Left ventricle myocardium superior (tissue), 1 donor: Measurements from ENCODE around the gene WWC2. TPM values are rescaled to one million over a fixed set of nuclear protein-coding genes. Genes with fewer than 3 reads are reported as not detected.
A peak's percentile ranks its signal among the peaks of the same experiment; 100 is the strongest.

Experiments
- ATAC-seq: fragments of 200-7000 bp; cut with Tn5 transposase; one replicate; pipeline ENCODE4 v1.9.1; 2020; ENCODE audit warnings: mild to moderate bottlenecking, moderate library complexity
- DNase-seq: peaks from one replicate; pipeline ENCODE4 v3.0.0-alpha.2; 2020
- intact Hi-C: fragments of 100-400 bp; cut with micrococcal nuclease; formaldehyde crosslinking; loops from one replicate; pipeline ENCODE4 v1.11.0; 2022
- total RNA-seq: library from RNA; stranded (reverse); fragmentation: NEBNext Ultra II Directional; extraction: Animal tissue kit (Norgen Biotek cat#: 25700); gene quantifications from one replicate; pipeline ENCODE4 v1.2.1, GENCODE V29; 2021
- donor health status: DM: no; HTN: yes; CAD: no; lungs with severe emphysema.

Gene WWC2
- total RNA-seq, 1 donor from 2014 or later = 38.0 TPM

DNA sequence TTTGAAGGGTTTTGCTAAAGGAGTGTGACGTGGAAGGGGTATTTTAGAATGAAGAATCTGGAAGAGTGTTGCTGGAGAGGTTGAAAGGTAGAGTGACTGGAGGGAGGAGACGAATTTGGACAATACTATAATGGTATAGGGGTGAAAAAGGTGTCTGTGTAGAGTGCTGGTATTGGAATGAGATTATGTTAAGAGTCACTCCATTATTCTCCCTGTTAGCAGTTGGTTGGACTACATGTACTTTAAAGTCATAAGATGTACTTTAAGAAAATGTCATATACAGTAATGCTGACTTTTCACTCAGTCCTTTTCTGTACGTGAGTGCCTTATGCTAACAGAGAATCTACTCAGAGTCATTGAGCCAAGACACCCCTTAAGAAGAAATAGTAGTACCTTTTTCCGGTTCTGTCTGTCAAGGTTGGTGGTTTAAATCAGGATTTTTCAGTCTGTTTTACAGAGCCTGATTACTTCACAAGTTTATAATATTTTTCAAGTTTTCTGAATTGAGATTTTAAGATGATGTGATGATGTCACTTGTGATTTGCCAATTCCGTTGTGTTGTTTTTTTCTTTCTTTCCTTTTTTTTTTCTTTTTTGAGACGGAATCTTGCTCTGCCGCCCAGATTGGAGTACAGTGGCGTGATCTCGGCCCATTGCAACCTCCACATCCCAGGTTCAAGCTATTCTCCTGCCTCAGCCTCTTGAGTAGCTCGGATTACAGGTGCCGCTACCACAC, 56.6 kb downstream of the WWC2 start:
- ATAC-seq = peak; percentile 47
- DNase-seq = no peak
- intact Hi-C loops = no loop called here

DNA sequence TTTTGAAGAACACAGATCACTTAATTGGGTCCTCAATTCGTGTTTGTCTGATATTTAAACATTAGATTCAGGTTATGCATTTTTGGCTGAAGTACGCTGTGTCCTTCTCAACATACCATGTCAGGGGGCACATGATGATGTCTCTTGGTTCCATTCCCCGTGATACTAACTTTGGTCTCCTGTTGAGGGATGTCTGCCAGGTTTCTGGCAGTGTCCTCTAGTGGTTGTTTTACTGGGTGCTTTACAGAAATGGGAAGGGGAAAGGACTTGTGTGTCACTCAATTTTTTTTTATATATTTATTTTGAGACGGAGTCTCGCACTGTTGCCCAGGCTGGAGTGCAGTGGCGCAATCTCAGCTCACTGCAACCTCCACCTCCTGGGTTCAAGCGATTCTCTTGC, 58.2 kb downstream of the WWC2 start:
- peak; percentile 52 for ATAC-seq
- no peak for DNase-seq
- intact Hi-C loops = no loop called here

DNA sequence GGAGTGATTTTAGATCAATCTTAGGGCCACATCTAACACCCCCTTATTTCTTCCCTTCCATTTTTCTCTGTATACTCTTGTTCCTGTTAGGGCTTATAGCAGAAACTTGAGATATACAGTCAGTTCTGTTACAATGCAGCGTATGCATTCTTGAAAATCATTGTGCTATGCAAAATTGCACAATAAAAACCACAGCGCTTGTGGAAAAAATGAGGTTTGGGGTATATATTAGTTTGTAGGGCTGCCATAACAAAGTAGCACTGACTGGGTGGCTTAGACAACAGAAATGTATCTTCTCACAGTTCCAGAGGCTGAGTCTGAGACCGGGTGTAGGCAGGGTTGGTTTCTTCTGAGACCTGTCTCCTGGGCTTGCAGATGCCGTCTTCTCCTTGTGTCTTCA, 59.0 kb downstream of the WWC2 start:
- intact Hi-C loops = no loop called here

DNA sequence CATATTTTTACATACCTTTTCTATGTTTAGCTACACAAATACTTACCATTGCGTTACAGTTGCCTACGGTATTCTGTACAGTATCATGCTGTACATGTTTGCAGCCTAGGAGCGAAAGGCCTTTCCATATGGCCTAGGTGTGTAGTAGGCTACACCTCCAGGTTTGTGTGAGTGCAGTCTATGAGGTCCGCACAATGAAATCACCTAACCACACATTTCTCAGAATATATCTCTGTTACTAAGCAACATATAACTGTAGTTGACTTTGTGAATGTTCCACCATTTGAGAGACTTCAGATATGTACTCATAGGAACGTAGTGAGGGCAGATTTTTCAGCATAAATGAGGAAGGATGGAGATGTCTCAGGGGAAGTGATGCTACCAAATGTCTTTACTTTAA, 62.6 kb downstream of the WWC2 start:
- ATAC-seq (no peak), DNase-seq (no peak)
- intact Hi-C loops = no loop called here

More for the DNA sequence above, 59.0 kb downstream of the WWC2 start:
- DNase-seq (no peak), ATAC-seq (no peak)

DNA sequence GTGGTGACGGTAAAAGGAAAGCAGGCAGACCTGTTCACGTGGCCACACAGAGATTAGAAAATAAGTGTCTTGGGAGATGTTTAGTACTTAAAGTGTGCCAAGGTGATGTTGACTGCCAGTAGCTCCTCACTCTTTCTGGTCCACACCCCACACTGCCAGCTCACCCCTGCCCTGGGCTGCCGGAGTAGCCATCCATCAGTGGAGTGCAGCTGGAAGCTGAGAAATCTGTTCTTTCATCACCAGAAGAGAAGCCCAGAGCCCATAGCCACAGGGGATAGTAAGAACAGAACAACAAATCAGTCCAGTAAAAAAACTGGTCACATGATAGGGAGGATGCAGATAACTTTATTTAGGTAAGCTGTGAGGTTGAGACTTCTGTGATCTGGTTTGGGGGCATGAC, 64.1 kb downstream of the WWC2 start:
- DNase-seq = no peak
- intact Hi-C loops = no loop called here
- peak; percentile 31 for ATAC-seq

DNA sequence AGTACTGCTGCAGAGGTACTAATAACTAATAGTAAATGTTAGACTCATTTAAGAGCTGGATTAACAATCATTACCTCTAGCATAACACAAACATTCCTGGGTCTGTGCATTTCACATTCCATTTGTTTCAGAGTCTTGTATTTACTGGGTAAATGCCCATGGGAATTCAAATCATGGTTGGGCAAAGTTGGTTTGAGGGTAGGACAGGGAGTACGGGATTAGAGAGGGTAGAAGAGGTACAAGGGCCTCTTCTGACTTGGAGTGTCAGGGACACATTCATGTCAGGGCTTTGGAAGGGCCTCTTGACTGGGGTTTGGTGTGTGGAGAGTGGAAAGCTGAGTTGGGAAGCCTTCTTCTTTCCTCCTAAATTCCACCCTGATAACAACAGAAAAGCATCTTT, 65.9 kb downstream of the WWC2 start:
- no peak for DNase-seq
- intact Hi-C loops = no loop called here
- peak; percentile 85 for ATAC-seq

DNA sequence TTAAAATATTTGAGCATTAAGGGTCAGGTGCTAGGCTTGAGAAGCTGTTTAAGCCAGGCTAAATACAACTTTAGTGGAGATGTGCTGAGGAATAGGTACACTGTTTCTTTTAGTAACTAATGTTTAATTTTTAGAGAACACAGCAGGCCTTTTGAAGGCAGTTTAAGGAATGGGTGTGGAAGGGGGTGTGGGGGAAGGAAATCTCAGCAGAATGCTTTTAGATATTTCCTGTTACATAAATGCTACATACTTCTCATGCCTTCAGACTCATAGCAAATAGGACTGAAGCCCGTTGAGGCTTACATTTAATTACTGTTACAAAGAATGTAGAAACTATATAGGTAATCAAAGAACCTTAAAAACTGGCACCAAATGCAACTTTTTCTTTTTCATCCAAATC, 66.3 kb downstream of the WWC2 start:
- ATAC-seq (peak; percentile 34), DNase-seq (no peak)
- intact Hi-C loops = no loop called here

DNA sequence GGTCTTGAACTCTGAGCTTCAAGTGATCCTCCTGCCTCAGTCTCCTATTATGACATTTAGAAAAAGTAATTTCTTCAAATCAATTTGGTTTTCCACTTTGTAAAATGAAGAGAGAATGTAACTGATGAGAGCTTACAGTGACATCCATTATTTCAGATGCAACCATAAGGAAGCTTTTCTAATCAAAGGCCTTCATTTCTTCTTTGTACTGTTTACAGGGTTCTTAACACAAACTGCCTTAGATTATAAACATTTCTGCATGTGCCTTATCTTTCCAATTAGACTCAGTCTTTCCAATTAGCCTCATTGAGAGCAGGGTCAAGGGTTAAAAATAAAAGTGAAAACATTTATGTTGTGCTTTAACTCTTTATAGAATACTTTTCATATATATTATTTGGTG, 71.8 kb downstream of the WWC2 start:
- ATAC-seq = no peak
- intact Hi-C loops = no loop called here
- no peak for DNase-seq

DNA sequence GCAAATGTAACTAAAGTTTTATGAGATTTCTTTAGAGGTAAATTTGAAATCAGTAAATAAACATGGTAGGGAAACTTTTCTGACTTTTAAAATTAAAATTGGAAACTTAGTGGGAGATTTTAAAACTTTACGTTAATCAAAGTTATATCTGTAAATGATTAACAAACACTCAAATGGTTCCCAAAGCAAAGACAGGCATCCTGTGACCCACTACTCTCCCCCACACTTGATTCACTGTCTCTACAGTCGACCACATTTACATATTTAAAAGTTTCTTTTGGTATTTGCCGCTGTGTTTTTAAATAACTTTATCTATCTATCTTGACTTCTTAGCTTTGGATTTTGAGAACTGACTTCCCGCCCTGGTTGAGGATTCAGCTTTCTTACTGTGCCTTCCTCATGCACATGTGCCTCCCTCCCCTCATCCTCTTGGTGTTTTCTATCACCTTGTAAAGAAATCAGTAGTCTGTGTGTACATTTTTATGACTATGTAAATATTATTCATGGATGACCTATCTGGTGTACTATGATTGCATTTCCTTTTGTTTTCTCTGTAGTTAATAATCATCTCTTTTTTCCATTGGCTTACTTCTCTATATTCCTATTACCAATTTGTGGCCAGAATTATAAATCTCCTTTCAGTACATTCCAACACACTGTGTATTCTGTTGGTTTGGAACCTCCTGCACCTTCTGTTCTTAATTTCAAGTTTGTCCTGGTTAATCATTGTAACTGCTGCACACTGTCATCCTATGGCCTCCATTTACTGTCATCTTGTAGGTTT, 72.6 kb downstream of the WWC2 start:
- intact Hi-C loops = no loop called here
- no peak for ATAC-seq

DNA sequence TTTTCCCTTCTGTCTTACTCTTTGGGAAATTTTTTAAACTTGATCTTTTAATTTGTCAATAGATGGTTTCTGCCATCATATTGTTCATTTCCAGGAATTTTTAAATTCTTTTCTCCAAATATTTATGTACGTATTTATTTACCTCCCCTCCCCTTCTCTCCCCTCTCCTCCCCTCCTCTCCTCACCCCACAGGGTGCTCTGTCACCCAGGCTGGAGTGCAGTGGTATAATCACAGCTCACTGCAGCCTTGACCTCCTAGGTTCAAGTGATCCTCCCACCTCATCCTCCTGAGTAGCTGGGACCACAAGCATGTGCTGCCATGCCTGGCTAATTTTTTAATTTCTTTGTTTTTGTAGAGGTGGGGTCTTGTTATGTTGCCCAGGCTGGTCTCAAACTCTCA, 73.8 kb downstream of the WWC2 start:
- ATAC-seq (no peak), DNase-seq (no peak)
- intact Hi-C loops = no loop called here

More for the DNA sequence above, 72.6 kb downstream of the WWC2 start:
- no peak for DNase-seq

DNA sequence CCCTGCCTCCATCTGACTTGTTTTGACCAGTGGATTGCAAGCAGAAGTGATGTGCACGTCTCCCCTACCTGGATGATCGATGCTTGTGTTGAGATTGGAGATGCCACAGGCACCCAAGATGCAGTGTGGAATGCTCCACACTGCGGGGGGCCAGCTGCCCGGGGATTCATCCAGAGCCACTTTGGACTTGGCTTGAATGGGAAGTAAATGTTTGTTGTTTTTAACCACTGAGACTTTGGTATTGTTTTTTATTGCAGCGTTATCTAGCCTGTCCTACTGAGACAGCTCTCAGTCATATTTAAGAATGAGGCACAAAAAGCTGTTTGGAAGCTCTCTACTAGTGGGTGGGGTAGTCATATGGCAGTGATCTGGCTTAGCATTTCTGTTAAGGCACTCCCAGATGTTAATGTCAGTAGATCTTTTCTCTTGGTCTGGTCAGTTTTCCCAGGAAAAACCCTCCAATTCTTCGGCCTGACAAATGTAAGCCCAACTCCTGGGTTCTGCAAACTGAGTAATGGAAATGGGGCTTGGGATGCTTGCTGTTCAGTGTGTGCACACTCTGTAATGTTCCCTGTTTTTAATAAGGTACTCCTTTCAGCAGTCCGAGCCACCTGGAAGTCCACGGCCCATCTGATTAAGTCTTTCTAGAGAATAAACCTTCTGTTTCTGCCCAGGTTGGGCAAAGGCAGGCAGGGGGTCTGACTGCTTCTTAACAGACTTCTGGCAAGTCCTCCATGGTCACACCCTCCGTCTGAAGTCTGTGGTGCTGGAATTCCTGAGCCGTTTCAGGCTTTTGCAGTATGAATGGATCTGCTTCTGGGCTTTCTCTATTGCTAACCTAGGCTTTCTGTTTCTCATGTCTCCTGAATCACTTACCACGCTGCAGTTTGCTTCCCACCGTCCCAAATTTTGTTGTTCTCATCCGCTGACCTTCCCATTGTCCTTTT, 74.8 kb downstream of the WWC2 start:
- peak; percentile 31 for ATAC-seq

DNA sequence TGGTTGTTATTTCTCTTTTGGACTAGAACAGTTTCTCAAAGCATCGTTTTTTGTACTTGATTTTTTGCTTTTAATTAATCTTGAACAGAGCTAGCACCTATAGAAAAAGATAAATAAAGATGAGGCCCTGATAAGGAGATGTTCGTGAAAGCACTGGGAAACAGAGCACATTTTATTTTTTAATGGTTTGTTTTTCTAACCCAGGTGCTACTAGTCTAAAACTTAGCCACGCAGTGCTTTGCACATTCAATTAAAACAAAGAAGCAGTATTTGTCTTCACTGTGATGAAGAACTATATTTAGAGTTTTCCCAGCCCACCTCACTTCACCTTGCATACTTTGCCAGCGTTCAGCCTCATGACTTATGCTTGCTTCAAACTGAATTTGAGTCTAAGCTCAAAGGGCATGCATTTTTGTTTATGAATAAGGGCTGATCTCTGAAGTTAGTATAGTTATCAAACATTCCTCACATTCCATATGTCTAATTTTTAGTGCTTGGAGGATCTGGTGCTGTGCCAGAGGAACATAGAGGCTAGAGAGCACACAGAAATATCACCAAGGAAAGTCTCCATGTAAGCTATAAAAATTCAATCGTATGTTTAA, 76.7 kb downstream of the WWC2 start:
- intact Hi-C loops = no loop called here
- peak; percentile 70 for ATAC-seq
- DNase-seq = no peak

More for the DNA sequence above, 74.8 kb downstream of the WWC2 start:
- intact Hi-C loops = no loop called here
- no peak for DNase-seq

DNA sequence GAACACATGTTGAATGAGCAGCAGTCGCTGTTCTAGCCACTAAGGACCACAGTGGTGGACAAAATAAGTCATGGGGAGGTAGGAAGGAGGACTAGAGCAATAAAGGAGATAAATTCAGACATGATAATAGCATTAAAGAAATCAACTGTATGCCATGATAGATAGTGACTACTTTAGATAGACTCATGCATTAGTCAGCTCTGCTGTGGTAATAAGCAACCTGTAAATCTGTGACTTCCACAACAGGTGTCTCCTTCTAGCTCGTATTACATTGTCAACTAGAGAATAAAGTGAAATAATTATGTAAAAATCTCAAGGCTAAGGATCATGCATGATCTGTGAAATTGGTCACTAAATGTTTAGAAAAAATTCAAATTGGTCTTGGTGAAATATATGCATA, 77.9 kb downstream of the WWC2 start:
- intact Hi-C loops = no loop called here
- DNase-seq (no peak), ATAC-seq (no peak)

DNA sequence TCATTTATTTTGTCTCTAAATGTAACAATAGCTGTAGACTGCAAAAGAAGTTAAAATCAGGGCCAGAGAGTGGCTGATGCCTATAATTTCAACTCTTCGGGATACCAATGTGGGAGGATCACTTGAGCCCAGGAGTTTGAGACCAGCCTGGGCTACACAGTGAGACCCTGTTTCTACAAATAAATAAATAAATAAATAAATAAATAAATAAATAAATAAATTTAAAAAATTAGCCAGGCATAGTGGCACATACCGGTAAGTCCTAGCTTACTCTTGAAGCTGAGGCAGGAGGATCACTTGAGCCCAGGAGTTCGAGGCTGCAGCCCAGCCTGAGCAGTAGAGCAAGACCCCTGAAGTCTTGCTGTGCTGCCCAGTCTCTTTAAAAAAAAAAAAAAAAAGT, 79.1 kb downstream of the WWC2 start:
- no peak for DNase-seq
- ATAC-seq = no peak
- intact Hi-C loops = no loop called here

DNA sequence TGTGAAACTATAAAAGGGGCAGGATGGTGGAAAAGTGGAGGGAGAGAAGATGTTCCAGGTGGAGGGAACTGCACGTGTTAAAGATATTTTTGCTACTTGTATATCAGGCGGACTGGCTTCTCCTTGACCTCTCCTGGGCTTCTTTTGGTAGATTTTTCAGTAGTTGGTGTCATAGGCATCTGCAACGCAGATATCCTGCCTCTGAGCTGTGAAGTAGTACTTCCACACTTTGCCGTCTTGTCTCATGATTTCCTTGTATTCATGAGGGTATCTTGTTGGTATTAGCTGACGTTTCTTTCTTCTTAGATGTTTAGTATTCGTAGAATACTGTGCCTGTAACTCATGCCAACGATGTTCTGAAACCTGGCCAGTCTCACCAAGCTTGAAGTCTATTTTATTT, 81.0 kb downstream of the WWC2 start:
- ATAC-seq = no peak
- DNase-seq = no peak
- intact Hi-C loops = no loop called here

DNA sequence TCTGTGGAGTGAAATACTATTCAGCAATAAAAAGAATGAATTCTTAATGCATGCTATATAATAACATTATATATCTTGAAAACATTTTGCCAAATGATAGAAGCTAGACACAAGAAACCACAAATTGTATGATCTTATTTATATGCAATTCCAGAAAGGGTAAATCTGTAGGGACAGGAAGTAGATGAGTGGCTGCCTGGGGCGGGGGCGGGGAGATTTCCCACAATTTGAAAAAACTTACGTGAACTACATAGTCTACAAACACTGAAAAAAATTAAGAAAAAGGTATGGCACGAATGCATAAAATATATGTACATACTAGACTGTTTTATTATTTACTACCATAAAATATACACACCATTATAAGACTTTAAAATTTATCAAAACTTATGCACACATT, 81.6 kb downstream of the WWC2 start:
- DNase-seq = no peak
- no peak for ATAC-seq
- intact Hi-C loops = no loop called here

DNA sequence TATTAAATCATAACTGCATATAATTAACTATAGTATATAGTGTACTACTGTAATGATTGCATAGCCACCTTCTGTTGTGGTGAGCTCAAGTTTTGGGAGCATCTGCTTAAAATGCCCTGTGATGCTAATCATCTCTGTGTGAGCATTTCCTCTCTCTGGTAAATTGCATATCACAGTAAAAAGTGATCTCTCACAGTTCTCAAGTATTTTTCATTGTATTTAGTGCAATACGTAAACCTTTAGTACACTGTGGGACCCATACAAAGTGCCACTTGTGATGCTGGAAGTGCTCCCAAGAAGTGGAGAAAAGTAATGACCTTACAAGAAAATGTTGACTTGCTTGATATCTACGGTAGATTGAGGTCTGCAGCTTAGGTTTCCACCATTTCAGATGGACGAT, 82.0 kb downstream of the WWC2 start:
- no peak for ATAC-seq
- no peak for DNase-seq
- intact Hi-C loops = no loop called here

DNA sequence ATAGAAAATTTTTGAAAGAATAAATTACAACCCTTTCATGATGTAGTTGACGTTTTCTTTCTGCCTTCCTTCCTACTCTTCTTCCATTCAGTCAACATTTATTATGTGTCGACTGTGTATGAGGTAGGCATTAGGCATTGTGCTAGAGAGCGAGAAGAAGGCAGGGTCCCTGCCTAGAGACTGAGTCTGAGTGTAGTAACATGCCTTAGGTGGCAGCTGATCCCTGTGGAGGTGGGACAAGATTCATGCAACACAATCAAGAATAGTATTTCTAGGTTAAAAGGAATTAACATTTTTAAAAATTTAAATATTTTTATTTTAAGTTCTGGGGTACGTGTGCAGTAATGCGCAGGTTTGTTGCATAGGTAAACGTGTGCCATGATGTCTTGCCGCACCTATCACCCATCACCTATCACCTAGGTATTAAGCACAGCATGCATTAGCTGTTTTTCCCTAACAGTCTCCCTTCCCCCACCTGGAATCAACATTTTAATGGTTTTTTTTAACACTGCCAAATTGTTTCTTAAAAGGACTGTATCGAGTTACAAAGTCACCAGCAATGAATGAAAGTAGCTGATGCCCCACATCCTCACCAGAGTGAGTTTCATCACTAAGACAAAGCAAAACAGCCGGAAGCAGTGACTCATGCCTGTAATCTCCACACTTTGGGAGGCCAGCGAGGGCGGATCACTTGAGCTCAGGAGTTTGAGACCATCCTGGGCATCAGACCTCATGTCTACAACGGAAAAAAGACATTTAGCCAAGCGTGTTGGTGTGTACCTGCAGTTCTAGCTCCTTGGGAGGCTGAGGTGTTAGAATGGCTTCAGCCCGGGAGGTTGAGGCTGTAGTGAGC, 84.0 kb downstream of the WWC2 start:
- ATAC-seq (peak; percentile 73), DNase-seq (no peak)
- intact Hi-C loops = no loop called here
